Keratinocyte (primary cell): ENCODE data around the gene CNGA2.

Experiments
- EZH2 ChIP-seq: IDR thresholded peaks from one replicate; pipeline ENCODE4 v1.6.1; 2012; ENCODE audit warnings: inconsistent platforms, mild to moderate bottlenecking, low read length, moderate library complexity
- TF ChIP-seq, protein P1 (sequence below), 3 experiments: IDR thresholded peaks in 1 of 3; conservative IDR thresholded peaks in 1 of 3; optimal IDR thresholded peaks in 1 of 3; 2 replicates in 2 of 3; 3 replicates in 1 of 3; pipeline versions ENCODE3 to v1.5.1; 2011; ENCODE audit warnings: low read length in 3 of 3, mild to moderate bottlenecking in 3 of 3, moderate library complexity in 2 of 3, control low read depth in 1 of 3, inconsistent platforms in 1 of 3; ENCODE audit not compliant: insufficient read depth in 2 of 3; ENCODE audit errors: extremely low read depth in 1 of 3

DNA sequence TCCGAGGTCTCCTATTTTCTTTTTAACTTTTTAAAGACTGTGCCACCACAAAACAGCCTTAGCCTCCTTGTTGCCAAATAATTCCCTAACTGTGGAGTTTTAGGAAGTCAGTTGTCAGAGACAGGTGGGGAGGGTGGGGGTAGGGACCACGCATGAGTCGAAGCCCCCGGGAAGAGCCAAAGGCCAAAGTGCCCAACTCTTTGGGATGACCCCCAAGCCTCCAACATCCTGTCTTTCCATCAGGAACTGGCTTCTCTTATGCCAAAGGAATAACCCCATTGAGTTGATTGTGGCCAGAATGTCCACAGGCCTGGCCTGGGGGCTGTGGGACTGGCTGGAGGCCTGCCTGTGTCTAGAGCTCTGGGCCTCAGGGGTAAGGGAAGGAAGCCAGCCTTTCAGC lies 33.5 kb upstream of the CNGA2 start:
- TF ChIP-seq, protein P1, sequence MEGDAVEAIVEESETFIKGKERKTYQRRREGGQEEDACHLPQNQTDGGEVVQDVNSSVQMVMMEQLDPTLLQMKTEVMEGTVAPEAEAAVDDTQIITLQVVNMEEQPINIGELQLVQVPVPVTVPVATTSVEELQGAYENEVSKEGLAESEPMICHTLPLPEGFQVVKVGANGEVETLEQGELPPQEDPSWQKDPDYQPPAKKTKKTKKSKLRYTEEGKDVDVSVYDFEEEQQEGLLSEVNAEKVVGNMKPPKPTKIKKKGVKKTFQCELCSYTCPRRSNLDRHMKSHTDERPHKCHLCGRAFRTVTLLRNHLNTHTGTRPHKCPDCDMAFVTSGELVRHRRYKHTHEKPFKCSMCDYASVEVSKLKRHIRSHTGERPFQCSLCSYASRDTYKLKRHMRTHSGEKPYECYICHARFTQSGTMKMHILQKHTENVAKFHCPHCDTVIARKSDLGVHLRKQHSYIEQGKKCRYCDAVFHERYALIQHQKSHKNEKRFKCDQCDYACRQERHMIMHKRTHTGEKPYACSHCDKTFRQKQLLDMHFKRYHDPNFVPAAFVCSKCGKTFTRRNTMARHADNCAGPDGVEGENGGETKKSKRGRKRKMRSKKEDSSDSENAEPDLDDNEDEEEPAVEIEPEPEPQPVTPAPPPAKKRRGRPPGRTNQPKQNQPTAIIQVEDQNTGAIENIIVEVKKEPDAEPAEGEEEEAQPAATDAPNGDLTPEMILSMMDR (optimal IDR thresholded peaks at IDR 0.05 in 1 of 3, IDR thresholded peaks at IDR 0.05 in 1 of 3, conservative IDR thresholded peaks at IDR 0.05 in 1 of 3; ENCODE audit: extremely low read depth in 1 of 3, insufficient read depth in 2 of 3, low read length in 3 of 3): no peak
- TF ChIP-seq EZH2: no peak
